Retinal pigment epithelial cell (primary cell): ENCODE data around the gene INPP4B.

ENCODE experiments used
- DNase-seq: peaks from one replicate; pipeline ENCODE4 v3.0.0-alpha.2; 2010; ENCODE audit warnings: low read depth
- H3K4me3 ChIP-seq: 2 replicates; pipeline ENCODE4 v1.5.1; 2011; ENCODE audit warnings: mild to moderate bottlenecking, low read length, control low read depth, moderate library complexity
- CTCF ChIP-seq: conservative IDR thresholded peaks from 2 replicates; pipeline ENCODE4 v1.5.1; 2011; ENCODE audit warnings: low read depth, low read length, control low read depth, inconsistent platforms

The INPP4B gene

GRCh38 chr4:142690406-142691163, 155.5 kb downstream of the INPP4B start:
- no peak for TF ChIP-seq CTCF
- no peak for DNase-seq
- no peak overlapping the region for H3K4me3 ChIP-seq

GRCh38 chr4:142687547-142688275, 158.4 kb downstream of the INPP4B start:
- DNase-seq, result no peak
- no peak for TF ChIP-seq CTCF
- H3K4me3 ChIP-seq, result no peak overlapping the region

- H3K4me3 ChIP-seq, result no peak overlapping the region
- TF ChIP-seq CTCF, result no peak
- no peak for DNase-seq
Measured at GRCh38 chr4:142686081-142686480, 160.0 kb downstream of the INPP4B start.

GRCh38 chr4:142683997-142684396, 162.1 kb downstream of the INPP4B start:
- no peak overlapping the region for H3K4me3 ChIP-seq
- DNase-seq, result no peak
- TF ChIP-seq CTCF, result no peak

GRCh38 chr4:142683503-142683902, 162.6 kb downstream of the INPP4B start:
- TF ChIP-seq CTCF, result no peak
- no peak for DNase-seq
- H3K4me3 ChIP-seq, result no peak overlapping the region

GRCh38 chr4:142671516-142671915, 174.6 kb downstream of the INPP4B start:
- DNase-seq, result no peak
- H3K4me3 ChIP-seq, result no peak overlapping the region
- TF ChIP-seq CTCF, result no peak

GRCh38 chr4:142663828-142664227, 182.3 kb downstream of the INPP4B start:
- no peak for TF ChIP-seq CTCF
- no peak overlapping the region for H3K4me3 ChIP-seq
- DNase-seq, result no peak
